A549 treated with RU486 at 1 μM for 4 hours (cell line): ENCODE measurements around the gene CCL4. TPM values are rescaled to one million over a fixed set of nuclear protein-coding genes. Genes with fewer than 3 reads are reported as not detected.

Experiments
- total RNA-seq: library from RNA; stranded (reverse); fragments of 200-300 nt; extraction: Qiagen RNA extraction; gene quantifications from 5 replicates; pipeline ENCODE4 v1.2.3, GENCODE V29; 2022; ENCODE audit warnings: low read depth

The CCL4 gene
- total RNA-seq, result not detected in 5 replicates

DNA sequence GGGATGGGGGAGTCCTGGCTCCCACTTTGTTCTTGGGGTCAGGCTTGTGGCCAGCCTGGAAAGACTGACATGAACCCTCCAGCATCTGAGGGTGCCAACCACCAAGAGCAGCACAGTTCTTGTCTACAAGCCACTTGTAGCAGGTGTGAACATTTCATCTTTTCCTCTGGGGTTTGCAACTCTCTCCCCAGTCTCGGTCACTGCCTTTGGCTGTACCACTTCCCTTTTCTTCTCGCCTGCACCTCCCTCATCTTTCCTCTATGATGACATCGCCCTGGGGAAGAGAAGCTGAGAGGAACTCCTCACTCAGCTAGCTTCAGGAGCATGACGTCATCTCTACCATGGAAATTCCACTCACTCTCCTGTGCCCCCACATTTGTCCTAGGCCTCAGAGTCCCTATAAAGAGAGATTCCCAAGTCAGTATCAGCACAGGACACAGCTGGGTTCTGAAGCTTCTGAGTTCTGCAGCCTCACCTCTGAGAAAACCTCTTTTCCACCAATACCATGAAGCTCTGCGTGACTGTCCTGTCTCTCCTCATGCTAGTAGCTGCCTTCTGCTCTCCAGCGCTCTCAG is at the start of gene CCL4:
TSS of gene CCL4 (plus strand) at position 427 of the 575 bp plus-strand sequence. CDS start at position 506, 79 bp downstream.

DNA sequence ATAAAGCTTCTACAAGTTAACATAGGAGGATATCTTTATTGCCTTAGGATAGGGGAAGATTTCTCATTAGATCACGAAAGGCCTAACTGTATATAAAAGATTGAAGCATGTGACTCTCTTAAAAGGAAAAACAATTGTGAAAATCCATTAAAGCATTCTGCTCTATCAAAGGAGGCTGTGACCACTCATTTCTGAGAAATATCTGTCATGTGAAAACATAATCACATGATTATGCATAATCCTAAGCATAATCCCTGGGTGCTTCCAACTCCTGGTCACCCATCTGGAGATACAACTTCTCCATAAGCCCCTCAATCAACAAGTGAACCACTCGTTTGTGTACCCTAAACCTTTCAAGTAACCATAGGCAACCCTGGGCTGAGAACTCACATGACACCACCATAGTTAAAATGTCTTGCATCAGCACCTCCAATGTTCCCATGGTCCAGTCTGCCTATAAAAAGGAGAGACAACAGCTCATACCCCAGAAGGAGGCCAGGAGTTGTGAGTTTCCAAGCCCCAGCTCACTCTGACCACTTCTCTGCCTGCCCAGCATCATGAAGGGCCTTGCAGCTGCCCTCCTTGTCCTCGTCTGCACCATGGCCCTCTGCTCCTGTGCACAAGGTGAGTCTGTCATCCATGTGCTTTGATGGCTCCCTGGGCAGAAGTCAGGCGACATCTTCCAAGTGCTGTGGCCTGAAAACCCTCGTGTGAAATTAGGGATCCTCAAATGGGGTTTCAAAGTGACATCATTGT is 39.7 kb upstream of the CCL4 start, which contains the start of gene CCL18:
TSS of gene CCL18 (plus strand) at position 487 of the 756 bp plus-strand sequence. CDS start at position 558, 71 bp downstream.

DNA sequence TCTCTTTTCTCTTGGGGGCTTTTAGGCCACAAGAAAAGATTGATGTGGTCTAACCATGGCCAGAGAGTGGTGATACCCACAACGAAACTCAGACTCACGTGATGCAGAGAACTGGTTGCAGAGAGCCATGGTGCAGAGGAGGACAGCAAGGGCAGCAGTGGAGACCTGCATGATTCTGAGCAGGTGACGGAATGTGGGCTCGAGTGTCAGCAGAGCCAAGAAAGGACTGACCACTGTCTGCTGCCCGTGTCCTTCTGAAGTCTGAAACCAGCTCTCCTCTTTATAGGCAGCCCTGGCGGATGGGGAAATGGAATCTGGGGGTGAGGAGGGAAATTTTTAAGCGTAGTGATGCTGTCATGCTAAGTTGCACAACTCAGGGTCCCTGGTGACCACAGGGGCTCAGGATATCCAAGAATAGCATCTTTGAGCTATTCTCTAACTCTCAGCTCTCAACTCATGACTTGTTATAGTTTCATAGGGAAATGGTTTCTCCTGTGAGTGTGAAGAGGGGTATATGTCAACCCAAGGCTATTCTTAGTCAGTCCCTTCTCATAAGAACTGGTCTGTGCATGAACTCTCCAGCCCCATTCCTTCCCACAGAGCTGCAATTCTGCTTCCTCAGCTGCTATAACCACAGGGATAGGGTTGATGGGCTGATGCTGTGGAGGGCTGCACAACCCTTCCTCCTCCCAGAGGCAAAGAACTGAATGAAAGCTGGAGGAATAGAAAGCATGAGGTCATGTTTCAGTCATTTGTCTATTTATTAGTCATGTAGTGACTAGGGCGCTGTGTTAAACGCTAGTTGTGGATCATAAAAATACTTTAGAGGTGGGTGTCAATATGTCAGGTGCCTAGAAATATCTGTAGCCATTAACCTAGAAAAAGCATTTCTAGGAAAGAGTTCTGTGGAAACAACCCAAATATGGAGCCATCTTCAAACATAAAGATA is 13.5 kb upstream of the CCL4 start, which contains the start of gene CCL3:
TSS of gene CCL3 (minus strand) at position 256 of the 949 bp plus-strand sequence. CDS start at position 171, 85 bp downstream.

Other genes with a start within 250 kb of the CCL4 start
- gene HEATR9, start 234.9 kb upstream of the CCL4 start, total RNA-seq, result not detected in 5 replicates
- 0.88 to 2.2 TPM (median 1.5 TPM) in 5 replicates for gene CCL5, start 223.5 kb upstream of the CCL4 start, total RNA-seq
- 2.2 to 4.6 TPM (median 3.4 TPM) in 5 replicates for gene RDM1, start 173.1 kb upstream of the CCL4 start, total RNA-seq
- not detected in 5 replicates for gene LYZL6, start 160.1 kb upstream of the CCL4 start, total RNA-seq
- not detected in 5 replicates for gene CCL16, start 122.3 kb upstream of the CCL4 start, total RNA-seq
- not detected in 5 replicates for gene CCL14, start 117.1 kb upstream of the CCL4 start, total RNA-seq
- not detected in 5 replicates for gene CCL15, start 102.3 kb upstream of the CCL4 start, total RNA-seq
- not detected in 5 replicates for gene CCL23, start 85.9 kb upstream of the CCL4 start, total RNA-seq
- gene CCL18, start 39.6 kb upstream of the CCL4 start, total RNA-seq, result not detected in 5 replicates
- not detected in 5 replicates for gene CCL3, start 13.7 kb upstream of the CCL4 start, total RNA-seq
- gene TBC1D3B, start 72.8 kb downstream of the CCL4 start, total RNA-seq, result 0.74 to 3.4 TPM (median 2.4 TPM) in 5 replicates
- gene CCL3L1, start 92.9 kb downstream of the CCL4 start, total RNA-seq, result not detected in 5 replicates
- gene CCL4L2, start 107.2 kb downstream of the CCL4 start, total RNA-seq, result not detected in 5 replicates
- 0.13 to 0.41 TPM (median 0.23 TPM) in 5 replicates for gene TBC1D3I, start 160.7 kb downstream of the CCL4 start, total RNA-seq
- gene TBC1D3G, start 220.1 kb downstream of the CCL4 start, total RNA-seq, result 0.07 TPM in 1 of 5 replicates, not detected in the others